Measurements from ENCODE around the gene EXD1. TPM values are rescaled to one million over a fixed set of nuclear protein-coding genes. Genes with fewer than 3 reads are reported as not detected.

Gene EXD1
- polyA plus RNA-seq, 1 donor (not counting 4 experiments of a cell fraction or from before 2014, with no cell fraction given): 0.16 TPM

DNA sequence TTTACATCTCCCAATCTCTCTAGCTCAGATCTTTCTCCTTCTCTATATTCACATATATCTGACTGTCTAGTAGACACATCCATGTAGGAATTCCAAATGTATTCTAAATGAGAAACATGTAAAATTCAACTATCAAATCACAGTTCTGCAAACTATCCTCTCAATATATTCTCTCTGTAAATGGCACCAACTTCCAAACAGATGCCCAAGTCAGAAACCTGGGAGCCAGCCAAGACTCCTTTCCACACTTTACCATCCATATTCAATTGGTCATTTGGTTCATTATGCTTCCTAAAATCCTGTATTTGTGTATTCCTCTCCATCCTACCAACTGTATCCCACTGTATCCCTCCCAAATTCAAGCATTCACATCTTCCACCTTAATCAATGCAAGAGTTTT lies 61.5 kb downstream of the EXD1 start:
- Histone ChIP-seq H3K4me3 (ENCODE audit: control insufficient read depth in 2 of 3, extremely low read depth in 1 of 3, insufficient read depth in 2 of 3, low read depth in 1 of 3, low read length in 3 of 3) (no peak overlapping the region), H3K4me2 (ENCODE audit: control insufficient read depth, extremely low read depth, insufficient read depth, low read depth, low read length) (no peak overlapping the region), H3K27ac (ENCODE audit: control insufficient read depth, insufficient read depth, low read length) (no peak overlapping the region), H3K36me3 (ENCODE audit: control insufficient read depth in 2 of 2, extremely low read depth in 1 of 2, insufficient read depth in 2 of 2, low read length in 2 of 2) (no peaks in the 10 kb centered on the region), H4K20me1 (ENCODE audit: control insufficient read depth, extremely low read depth, insufficient read depth, low read length) (no peaks in the 10 kb centered on the region), H3K79me2 (ENCODE audit: control insufficient read depth, insufficient read depth, low read length) (no peaks in the 10 kb centered on the region), H2AFZ (ENCODE audit: control insufficient read depth, low read length) (no peak overlapping the region), H3K9ac (ENCODE audit: control insufficient read depth, extremely low read depth, insufficient read depth, low read length) (no peak overlapping the region), H3K4me1 (ENCODE audit: control insufficient read depth, extremely low read depth, insufficient read depth, low read length) (no peaks in the 10 kb centered on the region), H3K9me1 (ENCODE audit: control insufficient read depth, extremely low read depth, insufficient read depth, low read length) (no peaks in the 10 kb centered on the region), H3K27me3 (ENCODE audit: control insufficient read depth, extremely low read depth, insufficient read depth, low read length) (no peaks in the 10 kb centered on the region), H3K9me3 (ENCODE audit: control insufficient read depth, low read depth, low read length) (no peaks in the 10 kb centered on the region)
- no peak for TF ChIP-seq EZH2 (IDR thresholded peaks at IDR 0.05; ENCODE audit: low read length)
- DNase-seq (ENCODE audit: low read depth, low spot score): no peak
- no peak for FAIRE-seq
- dilution Hi-C loops (cut with MboI; ENCODE audit: extremely low pct_ligation_motif_present, low sequenced_read_pairs): no loop called here

DNA sequence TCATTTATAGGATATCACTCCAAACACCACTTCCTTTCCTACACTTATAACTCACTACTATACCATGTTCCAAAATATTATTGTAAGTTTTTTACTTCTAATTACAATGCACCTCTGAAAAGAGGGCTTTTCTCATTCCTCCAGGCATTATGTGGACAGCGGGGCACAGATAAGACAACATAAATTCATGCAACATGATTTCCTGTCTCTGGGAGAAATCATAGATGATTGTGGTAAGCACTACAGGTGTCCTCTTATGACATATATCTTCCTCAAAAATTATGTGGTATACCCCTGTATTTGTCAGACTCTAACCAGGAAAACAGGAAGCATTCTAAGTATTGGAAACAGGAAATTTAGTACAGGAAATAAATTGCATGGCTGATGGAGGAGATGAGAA lies 68.8 kb downstream of the EXD1 start:
- no peaks in the 10 kb centered on the region for H3K9me1 ChIP-seq (ENCODE audit: control insufficient read depth, extremely low read depth, insufficient read depth, low read length)
- dilution Hi-C loops (cut with MboI; ENCODE audit: extremely low pct_ligation_motif_present, low sequenced_read_pairs): no loop called here
- H3K4me2 ChIP-seq (ENCODE audit: control insufficient read depth, extremely low read depth, insufficient read depth, low read depth, low read length): no peak overlapping the region
- no peak overlapping the region for H3K27ac ChIP-seq (ENCODE audit: control insufficient read depth, insufficient read depth, low read length)
- no peaks in the 10 kb centered on the region for H3K4me1 ChIP-seq (ENCODE audit: control insufficient read depth, extremely low read depth, insufficient read depth, low read length)
- H3K9me3 ChIP-seq (ENCODE audit: control insufficient read depth, low read depth, low read length): no peaks in the 10 kb centered on the region
- no peaks in the 10 kb centered on the region for H4K20me1 ChIP-seq (ENCODE audit: control insufficient read depth, extremely low read depth, insufficient read depth, low read length)
- FAIRE-seq (no peak), DNase-seq (ENCODE audit: low read depth, low spot score) (no peak)
- TF ChIP-seq EZH2 (IDR thresholded peaks at IDR 0.05; ENCODE audit: low read length): no peak
- TF ChIP-seq, protein P1, sequence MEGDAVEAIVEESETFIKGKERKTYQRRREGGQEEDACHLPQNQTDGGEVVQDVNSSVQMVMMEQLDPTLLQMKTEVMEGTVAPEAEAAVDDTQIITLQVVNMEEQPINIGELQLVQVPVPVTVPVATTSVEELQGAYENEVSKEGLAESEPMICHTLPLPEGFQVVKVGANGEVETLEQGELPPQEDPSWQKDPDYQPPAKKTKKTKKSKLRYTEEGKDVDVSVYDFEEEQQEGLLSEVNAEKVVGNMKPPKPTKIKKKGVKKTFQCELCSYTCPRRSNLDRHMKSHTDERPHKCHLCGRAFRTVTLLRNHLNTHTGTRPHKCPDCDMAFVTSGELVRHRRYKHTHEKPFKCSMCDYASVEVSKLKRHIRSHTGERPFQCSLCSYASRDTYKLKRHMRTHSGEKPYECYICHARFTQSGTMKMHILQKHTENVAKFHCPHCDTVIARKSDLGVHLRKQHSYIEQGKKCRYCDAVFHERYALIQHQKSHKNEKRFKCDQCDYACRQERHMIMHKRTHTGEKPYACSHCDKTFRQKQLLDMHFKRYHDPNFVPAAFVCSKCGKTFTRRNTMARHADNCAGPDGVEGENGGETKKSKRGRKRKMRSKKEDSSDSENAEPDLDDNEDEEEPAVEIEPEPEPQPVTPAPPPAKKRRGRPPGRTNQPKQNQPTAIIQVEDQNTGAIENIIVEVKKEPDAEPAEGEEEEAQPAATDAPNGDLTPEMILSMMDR (optimal IDR thresholded peaks at IDR 0.05 in 1 of 3, IDR thresholded peaks at IDR 0.05 in 1 of 3, conservative IDR thresholded peaks at IDR 0.05 in 1 of 3; ENCODE audit: extremely low read depth in 1 of 3, insufficient read depth in 2 of 3, low read length in 3 of 3): no peak
- H3K36me3 ChIP-seq (ENCODE audit: control insufficient read depth in 2 of 2, extremely low read depth in 1 of 2, insufficient read depth in 2 of 2, low read length in 2 of 2): no peaks in the 10 kb centered on the region
- no peaks in the 10 kb centered on the region for H3K27me3 ChIP-seq (ENCODE audit: control insufficient read depth, extremely low read depth, insufficient read depth, low read length)
- no peak overlapping the region for H3K9ac ChIP-seq (ENCODE audit: control insufficient read depth, extremely low read depth, insufficient read depth, low read length)
- no peaks in the 10 kb centered on the region for H3K79me2 ChIP-seq (ENCODE audit: control insufficient read depth, insufficient read depth, low read length)
- H2AFZ ChIP-seq (ENCODE audit: control insufficient read depth, low read length): no peak overlapping the region
- H3K4me3 ChIP-seq (ENCODE audit: control insufficient read depth in 2 of 3, extremely low read depth in 1 of 3, insufficient read depth in 2 of 3, low read depth in 1 of 3, low read length in 3 of 3): no peak overlapping the region

DNA sequence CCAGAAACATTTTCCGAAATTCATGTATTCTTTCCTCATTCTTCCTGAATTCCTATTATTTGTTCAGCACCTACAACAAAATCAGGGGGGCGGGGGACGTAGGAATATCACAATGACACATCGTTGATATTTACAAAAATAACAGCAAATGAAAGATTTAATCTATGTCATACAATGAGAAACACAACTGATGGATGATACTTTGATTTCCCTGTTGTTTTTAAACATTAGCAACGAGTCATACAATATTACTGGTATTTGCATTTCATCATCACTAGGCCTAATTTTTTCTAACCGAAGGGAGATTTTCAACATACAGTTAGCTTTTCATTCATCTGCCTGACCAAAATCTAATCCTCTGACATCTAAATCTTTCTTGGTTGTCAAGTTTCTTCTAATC lies 69.2 kb downstream of the EXD1 start:
- Histone ChIP-seq H3K36me3 (ENCODE audit: control insufficient read depth in 2 of 2, extremely low read depth in 1 of 2, insufficient read depth in 2 of 2, low read length in 2 of 2) (no peaks in the 10 kb centered on the region), H3K79me2 (ENCODE audit: control insufficient read depth, insufficient read depth, low read length) (no peaks in the 10 kb centered on the region), H4K20me1 (ENCODE audit: control insufficient read depth, extremely low read depth, insufficient read depth, low read length) (no peaks in the 10 kb centered on the region), H2AFZ (ENCODE audit: control insufficient read depth, low read length) (no peak overlapping the region), H3K9me1 (ENCODE audit: control insufficient read depth, extremely low read depth, insufficient read depth, low read length) (no peaks in the 10 kb centered on the region), H3K4me3 (ENCODE audit: control insufficient read depth in 2 of 3, extremely low read depth in 1 of 3, insufficient read depth in 2 of 3, low read depth in 1 of 3, low read length in 3 of 3) (no peak overlapping the region), H3K4me2 (ENCODE audit: control insufficient read depth, extremely low read depth, insufficient read depth, low read depth, low read length) (no peak overlapping the region), H3K9ac (ENCODE audit: control insufficient read depth, extremely low read depth, insufficient read depth, low read length) (no peak overlapping the region), H3K27ac (ENCODE audit: control insufficient read depth, insufficient read depth, low read length) (no peak overlapping the region), H3K27me3 (ENCODE audit: control insufficient read depth, extremely low read depth, insufficient read depth, low read length) (no peaks in the 10 kb centered on the region), H3K4me1 (ENCODE audit: control insufficient read depth, extremely low read depth, insufficient read depth, low read length) (no peaks in the 10 kb centered on the region), H3K9me3 (ENCODE audit: control insufficient read depth, low read depth, low read length) (no peaks in the 10 kb centered on the region)
- TF ChIP-seq EZH2 (IDR thresholded peaks at IDR 0.05; ENCODE audit: low read length): no peak
- TF ChIP-seq, protein P1 (optimal IDR thresholded peaks at IDR 0.05 in 1 of 3, IDR thresholded peaks at IDR 0.05 in 1 of 3, conservative IDR thresholded peaks at IDR 0.05 in 1 of 3; ENCODE audit: extremely low read depth in 1 of 3, insufficient read depth in 2 of 3, low read length in 3 of 3): no peak
- no peak for FAIRE-seq
- DNase-seq (ENCODE audit: low read depth, low spot score): no peak
- dilution Hi-C loops (cut with MboI; ENCODE audit: extremely low pct_ligation_motif_present, low sequenced_read_pairs): no loop called here

Data from keratinocyte (primary cell).